CD4-positive, alpha-beta T cell (primary cell): ENCODE measurements around the gene FANCL. TPM values are rescaled to one million over a fixed set of nuclear protein-coding genes. Genes with fewer than 3 reads are reported as not detected.
A peak's percentile ranks its signal among the peaks of the same experiment; 100 is the strongest.
"Not testable (repeated sequence)": the region's sequence is repeated elsewhere in the genome, so short reads cannot be mapped to it uniquely, and the experiment has no call there.

ENCODE experiments used
- ATAC-seq: fragments of 200-7000 bp; cut with Tn5 transposase; one replicate; pipeline ENCODE4 v1.10.0; 2022; ENCODE audit warnings: mild to moderate bottlenecking; ENCODE audit not compliant: poor library complexity
- CTCF ChIA-PET: fragments of 350-600 bp; sonication (Branson Sonifier 250); formaldehyde crosslinking; loops from one replicate; lab custom pipeline; 2021; ENCODE audit warnings: antibody characterized with exemption, inconsistent platforms; lab: Charles Lee
- POLR2A ChIA-PET: fragments of 350-600 bp; sonication (Branson Sonifier 250); formaldehyde crosslinking; loops from one replicate; lab custom pipeline; 2021; ENCODE audit warnings: antibody characterized with exemption, inconsistent platforms; lab: Charles Lee
- DNase-seq, 14 experiments: peaks; one replicate each; pipeline ENCODE4 v3.0.0-alpha.2; 2013 to 2020; ENCODE audit warnings: mixed read lengths in 2 of 14
- H3K27ac ChIP-seq, 2 donors: one replicate each; pipeline versions ENCODE4 v1.5.1 to v1.7.0; 2013; ENCODE audit warnings: low read length in 2 of 2, low read depth in 1 of 2, mild to moderate bottlenecking in 1 of 2
- H3K27me3 ChIP-seq, 2 experiments: 1 replicate in 1 of 2; 2 replicates in 1 of 2; pipeline versions ENCODE4 v1.6.1 to v1.7.0; 2013; ENCODE audit warnings: low read length in 2 of 2, control low read depth in 1 of 2, mild to moderate bottlenecking in 1 of 2, moderate library complexity in 1 of 2; ENCODE audit not compliant: insufficient read depth in 2 of 2, control insufficient read depth in 1 of 2
- H3K36me3 ChIP-seq: one replicate; pipeline ENCODE4 v1.6.1; 2013; ENCODE audit warnings: low read length, control low read depth; ENCODE audit not compliant: insufficient read depth
- H3K4me1 ChIP-seq: one replicate; pipeline ENCODE4 v1.6.1; 2013; ENCODE audit warnings: low read length, control low read depth; ENCODE audit not compliant: insufficient read depth
- H3K4me3 ChIP-seq: one replicate; pipeline ENCODE4 v1.5.1; 2013; ENCODE audit warnings: mild to moderate bottlenecking, low read length, moderate library complexity
- H3K9me3 ChIP-seq, 2 experiments: 1 replicate in 1 of 2; 2 replicates in 1 of 2; pipeline versions ENCODE4 v1.6.1 to v1.7.0; 2013; ENCODE audit warnings: low read length in 2 of 2, mild to moderate bottlenecking in 2 of 2, control low read depth in 1 of 2, moderate library complexity in 1 of 2; ENCODE audit not compliant: control insufficient read depth in 1 of 2, insufficient read depth in 1 of 2
- H3K27ac Mint-ChIP-seq: one replicate; pipeline ENCODE4 v1.8.0; 2020; ENCODE audit warnings: mixed read lengths
- H3K27me3 Mint-ChIP-seq: one replicate; pipeline ENCODE4 v1.8.0; 2021; ENCODE audit warnings: mixed read lengths
- H3K36me3 Mint-ChIP-seq: one replicate; pipeline ENCODE4 v1.8.0; 2021; ENCODE audit warnings: low read depth, mixed read lengths
- H3K4me1 Mint-ChIP-seq: one replicate; pipeline ENCODE4 v1.8.0; 2021; ENCODE audit warnings: low read depth, mixed read lengths
- H3K4me3 Mint-ChIP-seq: one replicate; pipeline ENCODE4 v1.8.0; 2020; ENCODE audit warnings: mild to moderate bottlenecking, mixed read lengths
- H3K9me3 Mint-ChIP-seq: one replicate; pipeline ENCODE4 v1.8.0; 2020; ENCODE audit warnings: mixed read lengths
- intact Hi-C, 2 experiments: fragments of 100-400 bp; cut with DNase I in 1 of 2; cut with micrococcal nuclease in 1 of 2; formaldehyde crosslinking; loops; one replicate each; pipeline versions ENCODE4 v1.15.1 to v1.9.0; 2023 to 2025; cut with DNase I, micrococcal nuclease
- total RNA-seq, 174 experiments: library from RNA in 2 of 174; stranded (reverse) in 2 of 174; gene quantifications; one replicate each; pipeline ENCODE4 v1.2.3 and lab custom pipeline; 2021 to 2026
- TF ChIP-seq, protein P1 (sequence below): fragments of 200-600 bp; IDR thresholded peaks from one replicate; pipeline ENCODE4 v1.8.0; 2022; ENCODE audit warnings: antibody characterized with exemption, mild to moderate bottlenecking

The FANCL gene
- total RNA-seq, 2 experiments from 2014 or later = 4.6 to 5.5 TPM

DNA sequence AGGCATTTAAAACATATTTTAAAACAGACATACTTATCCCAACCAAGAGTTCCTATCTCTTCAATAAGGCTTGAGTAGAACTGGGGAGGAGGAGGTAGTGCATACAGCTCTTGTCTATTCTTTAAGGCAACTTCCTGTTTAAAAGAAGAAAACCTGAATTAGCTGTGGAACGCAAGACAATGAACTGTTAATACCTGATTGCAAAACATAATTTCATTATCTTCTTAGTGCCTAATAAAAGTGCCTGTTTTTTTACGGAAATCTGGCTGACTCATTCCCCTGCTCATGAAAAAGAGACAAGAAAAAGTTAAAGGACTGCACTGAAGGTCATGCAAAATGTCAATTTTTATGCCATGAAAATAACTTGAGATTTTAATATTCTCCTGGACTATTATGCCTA lies 19.2 kb downstream of the FANCL start:
- Histone ChIP-seq H3K27me3 (no peaks in the 10 kb centered on the region), H3K4me1 (no peaks in the 10 kb centered on the region), H3K9me3 (no peaks in the 10 kb centered on the region), H3K4me3 (no peak overlapping the region), H3K27ac (no peak overlapping the region), H3K36me3 (no peaks in the 10 kb centered on the region)
- ChIA-PET CTCF (no interaction called here), POLR2A (no interaction called here)
- H3K27me3 Mint-ChIP-seq = no peaks in the 10 kb centered on the region
- DNase-seq (no peak), ATAC-seq (no peak)
- no peak overlapping the region for H3K4me3 Mint-ChIP-seq
- H3K9me3 Mint-ChIP-seq = no peaks in the 10 kb centered on the region
- TF ChIP-seq, protein P1, sequence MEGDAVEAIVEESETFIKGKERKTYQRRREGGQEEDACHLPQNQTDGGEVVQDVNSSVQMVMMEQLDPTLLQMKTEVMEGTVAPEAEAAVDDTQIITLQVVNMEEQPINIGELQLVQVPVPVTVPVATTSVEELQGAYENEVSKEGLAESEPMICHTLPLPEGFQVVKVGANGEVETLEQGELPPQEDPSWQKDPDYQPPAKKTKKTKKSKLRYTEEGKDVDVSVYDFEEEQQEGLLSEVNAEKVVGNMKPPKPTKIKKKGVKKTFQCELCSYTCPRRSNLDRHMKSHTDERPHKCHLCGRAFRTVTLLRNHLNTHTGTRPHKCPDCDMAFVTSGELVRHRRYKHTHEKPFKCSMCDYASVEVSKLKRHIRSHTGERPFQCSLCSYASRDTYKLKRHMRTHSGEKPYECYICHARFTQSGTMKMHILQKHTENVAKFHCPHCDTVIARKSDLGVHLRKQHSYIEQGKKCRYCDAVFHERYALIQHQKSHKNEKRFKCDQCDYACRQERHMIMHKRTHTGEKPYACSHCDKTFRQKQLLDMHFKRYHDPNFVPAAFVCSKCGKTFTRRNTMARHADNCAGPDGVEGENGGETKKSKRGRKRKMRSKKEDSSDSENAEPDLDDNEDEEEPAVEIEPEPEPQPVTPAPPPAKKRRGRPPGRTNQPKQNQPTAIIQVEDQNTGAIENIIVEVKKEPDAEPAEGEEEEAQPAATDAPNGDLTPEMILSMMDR = no peak
- H3K4me1 Mint-ChIP-seq = no peaks in the 10 kb centered on the region
- intact Hi-C loops = no loop called here
- no peak overlapping the region for H3K27ac Mint-ChIP-seq
- H3K36me3 Mint-ChIP-seq = no peaks in the 10 kb centered on the region

DNA sequence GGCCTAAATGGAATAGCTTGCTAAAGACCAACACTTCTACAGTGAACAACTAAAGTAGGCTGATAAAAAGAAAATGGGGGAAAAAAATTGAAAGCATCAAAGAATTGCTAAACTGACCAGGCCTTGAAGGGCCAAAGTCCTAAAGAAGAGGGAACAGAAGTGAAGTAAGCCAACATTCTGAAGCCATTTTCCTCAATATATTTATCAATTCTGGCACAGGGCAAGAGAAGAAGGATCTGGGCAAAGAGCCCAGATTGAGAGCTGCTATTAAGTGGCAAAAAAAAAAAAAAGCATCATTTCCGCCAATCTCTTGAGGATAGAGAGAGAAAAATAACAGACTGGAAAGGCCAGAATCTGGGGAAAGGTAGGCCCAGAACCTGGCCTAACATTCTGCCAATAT lies 25.7 kb downstream of the FANCL start:
- H3K27ac Mint-ChIP-seq = no peak overlapping the region
- no peaks in the 10 kb centered on the region for H3K9me3 Mint-ChIP-seq
- Histone ChIP-seq H3K27ac (no peak overlapping the region), H3K36me3 (no peaks in the 10 kb centered on the region), H3K9me3 (peaks cover 0 to 8% of the 10 kb centered on the region in 2 experiments), H3K27me3 (no peaks in the 10 kb centered on the region), H3K4me3 (no peak overlapping the region), H3K4me1 (no peaks in the 10 kb centered on the region)
- H3K4me3 Mint-ChIP-seq = no peak overlapping the region
- TF ChIP-seq, protein P1 = no peak
- intact Hi-C loops = no loop called here
- CTCF ChIA-PET = no interaction called here
- H3K36me3 Mint-ChIP-seq = peaks cover 8% of the 10 kb centered on the region
- no peaks in the 10 kb centered on the region for H3K27me3 Mint-ChIP-seq
- POLR2A ChIA-PET = no interaction called here
- no peaks in the 10 kb centered on the region for H3K4me1 Mint-ChIP-seq
- ATAC-seq (no peak), DNase-seq (no peak)

DNA sequence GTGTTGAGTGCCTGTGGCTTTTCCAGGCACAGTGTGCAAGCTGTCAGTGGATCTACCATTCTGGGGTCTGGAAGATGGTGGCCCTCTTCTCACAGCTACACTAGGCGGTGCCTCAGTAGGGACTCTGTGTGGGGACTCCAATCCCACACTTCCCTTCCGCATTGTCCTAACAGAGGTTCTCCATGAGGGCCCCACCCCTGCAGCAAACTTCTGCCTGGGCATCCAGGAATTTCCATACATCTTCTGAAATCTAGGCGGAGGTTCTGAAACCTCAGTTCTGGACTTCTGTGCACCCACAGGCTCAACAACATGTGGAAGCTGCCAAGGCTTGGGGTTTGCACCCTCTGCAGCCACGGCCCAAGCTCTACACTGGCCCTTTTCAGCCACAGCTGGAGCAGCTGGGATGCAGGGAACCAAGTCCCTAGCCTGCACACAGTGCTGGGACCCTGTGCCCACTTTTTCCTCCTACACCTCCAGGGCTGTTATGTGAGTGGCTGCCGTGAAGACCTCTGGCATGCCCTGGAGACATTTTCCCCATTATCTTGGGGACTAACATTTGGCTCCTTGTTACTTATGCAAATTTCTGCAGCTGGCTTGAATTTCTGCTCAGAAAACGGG lies 30.1 kb downstream of the FANCL start:
- ATAC-seq, POLR2A ChIA-PET, H3K9me3 Mint-ChIP-seq, H3K27ac ChIP-seq, H3K9me3 ChIP-seq, H3K27ac Mint-ChIP-seq, H3K4me1 Mint-ChIP-seq, H3K4me3 ChIP-seq, H3K36me3 ChIP-seq, H3K27me3 ChIP-seq, H3K4me1 ChIP-seq, H3K4me3 Mint-ChIP-seq, H3K27me3 Mint-ChIP-seq, intact Hi-C loops, CTCF ChIA-PET: not testable (repeated sequence)
- H3K36me3 Mint-ChIP-seq = peaks cover 13% of the 10 kb centered on the region
- peak in 1 of 14 experiments; percentile 2 for DNase-seq

DNA sequence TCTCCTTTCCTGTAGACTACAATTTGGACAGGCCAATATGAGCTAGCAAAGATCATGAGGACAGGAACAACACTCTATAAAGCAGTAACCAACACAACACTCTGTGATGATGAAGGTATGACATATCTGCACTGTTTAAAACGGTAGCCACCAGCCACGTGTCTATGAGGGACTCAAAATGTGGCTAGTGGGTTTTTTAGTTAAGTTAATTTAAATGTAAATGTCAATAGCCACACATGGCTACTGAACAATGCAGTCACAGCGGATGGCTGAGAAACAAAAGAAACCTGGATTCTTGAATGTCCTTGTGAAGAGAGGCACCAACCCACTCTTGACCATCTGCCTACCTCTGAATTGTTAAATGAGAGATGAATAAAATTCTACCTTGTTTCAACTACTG lies 33.9 kb downstream of the FANCL start:
- Mint-ChIP-seq H3K36me3 (peaks cover 13% of the 10 kb centered on the region), H3K27ac (no peak overlapping the region), H3K27me3 (no peaks in the 10 kb centered on the region), H3K4me3 (no peak overlapping the region), H3K9me3 (peaks cover 2% of the 10 kb centered on the region), H3K4me1 (no peaks in the 10 kb centered on the region)
- CTCF ChIA-PET = no interaction called here
- Histone ChIP-seq H3K9me3 (peaks cover 0 to 8% of the 10 kb centered on the region in 2 experiments), H3K27ac (no peak overlapping the region), H3K27me3 (no peaks in the 10 kb centered on the region), H3K36me3 (no peaks in the 10 kb centered on the region), H3K4me3 (no peak overlapping the region), H3K4me1 (no peaks in the 10 kb centered on the region)
- no peak for ATAC-seq
- POLR2A ChIA-PET = no interaction called here
- no peak for DNase-seq
- TF ChIP-seq, protein P1 = no peak
- intact Hi-C loops = no loop called here
